ENCODE measurements around the gene PLCG2. TPM values are rescaled to one million over a fixed set of nuclear protein-coding genes. Genes with fewer than 3 reads are reported as not detected.

PLCG2 gene
- total RNA-seq, 1 donor from 2014 or later: 7.1 TPM

GRCh38 chr16:81910366-81910885 is 131.3 kb downstream of the PLCG2 start:
- Mint-ChIP-seq H3K27ac (no peak overlapping the region), H3K4me3 (ENCODE audit: low read depth) (no peak overlapping the region), H3K36me3 (ENCODE audit: low read depth) (no peaks in the 10 kb centered on the region), H3K9me3 (no peaks in the 10 kb centered on the region), H3K27me3 (ENCODE audit: low read depth) (no peaks in the 10 kb centered on the region), H3K4me1 (ENCODE audit: low read depth) (no peaks in the 10 kb centered on the region)
- DNase-seq (ENCODE audit: low spot score): no peak
- intact Hi-C loops (cut with micrococcal nuclease): no loop called here

- H3K4me3 Mint-ChIP-seq (ENCODE audit: low read depth): no peak overlapping the region
- intact Hi-C loops (cut with micrococcal nuclease): no loop called here
- no peak for DNase-seq (ENCODE audit: low spot score)
Observed at GRCh38 chr16:81912395-81912794, 133.3 kb downstream of the PLCG2 start.

GRCh38 chr16:81913222-81913621 is 134.1 kb downstream of the PLCG2 start:
- H3K4me1 Mint-ChIP-seq (ENCODE audit: low read depth): no peaks in the 10 kb centered on the region
- intact Hi-C loops (cut with micrococcal nuclease): no loop called here
- DNase-seq (ENCODE audit: low spot score): no peak
- no peaks in the 10 kb centered on the region for H3K36me3 Mint-ChIP-seq (ENCODE audit: low read depth)
- H3K27me3 Mint-ChIP-seq (ENCODE audit: low read depth): peaks cover 1% of the 10 kb centered on the region
- no peaks in the 10 kb centered on the region for H3K9me3 Mint-ChIP-seq
- no peak overlapping the region for H3K4me3 Mint-ChIP-seq (ENCODE audit: low read depth)
- no peak overlapping the region for H3K27ac Mint-ChIP-seq

More at GRCh38 chr16:81912395-81912794, 133.3 kb downstream of the PLCG2 start:
- H3K4me1 Mint-ChIP-seq (ENCODE audit: low read depth): no peaks in the 10 kb centered on the region
- H3K27me3 Mint-ChIP-seq (ENCODE audit: low read depth): no peaks in the 10 kb centered on the region
- H3K27ac Mint-ChIP-seq: no peak overlapping the region
- no peaks in the 10 kb centered on the region for H3K9me3 Mint-ChIP-seq
- H3K36me3 Mint-ChIP-seq (ENCODE audit: low read depth): no peaks in the 10 kb centered on the region

GRCh38 chr16:81917375-81917774 is 138.3 kb downstream of the PLCG2 start:
- H3K27me3 Mint-ChIP-seq (ENCODE audit: low read depth): peaks cover 1% of the 10 kb centered on the region
- no peak overlapping the region for H3K27ac Mint-ChIP-seq
- no peaks in the 10 kb centered on the region for H3K36me3 Mint-ChIP-seq (ENCODE audit: low read depth)
- no peaks in the 10 kb centered on the region for H3K4me1 Mint-ChIP-seq (ENCODE audit: low read depth)
- DNase-seq (ENCODE audit: low spot score): no peak
- no peaks in the 10 kb centered on the region for H3K9me3 Mint-ChIP-seq
- intact Hi-C loops (cut with micrococcal nuclease): no loop called here
- H3K4me3 Mint-ChIP-seq (ENCODE audit: low read depth): no peak overlapping the region

- Mint-ChIP-seq H3K4me1 (ENCODE audit: low read depth) (no peaks in the 10 kb centered on the region), H3K27ac (no peak overlapping the region), H3K9me3 (no peaks in the 10 kb centered on the region), H3K4me3 (ENCODE audit: low read depth) (no peak overlapping the region), H3K27me3 (ENCODE audit: low read depth) (peaks cover 1% of the 10 kb centered on the region), H3K36me3 (ENCODE audit: low read depth) (no peaks in the 10 kb centered on the region)
- intact Hi-C loops (cut with micrococcal nuclease): no loop called here
- DNase-seq (ENCODE audit: low spot score): no peak
Observed at GRCh38 chr16:81918927-81919326, 139.8 kb downstream of the PLCG2 start.

GRCh38 chr16:81920498-81920897 is 141.4 kb downstream of the PLCG2 start:
- Mint-ChIP-seq H3K9me3 (no peaks in the 10 kb centered on the region), H3K36me3 (ENCODE audit: low read depth) (no peaks in the 10 kb centered on the region), H3K4me1 (ENCODE audit: low read depth) (no peaks in the 10 kb centered on the region), H3K27me3 (ENCODE audit: low read depth) (peaks cover 1% of the 10 kb centered on the region), H3K27ac (no peak overlapping the region), H3K4me3 (ENCODE audit: low read depth) (no peak overlapping the region)
- intact Hi-C loops (cut with micrococcal nuclease): no loop called here
- DNase-seq (ENCODE audit: low spot score): no peak

GRCh38 chr16:81921085-81921814 is 142.2 kb downstream of the PLCG2 start:
- Mint-ChIP-seq H3K36me3 (ENCODE audit: low read depth) (no peaks in the 10 kb centered on the region), H3K4me3 (ENCODE audit: low read depth) (no peak overlapping the region), H3K27ac (no peak overlapping the region), H3K27me3 (ENCODE audit: low read depth) (peaks cover 1% of the 10 kb centered on the region), H3K4me1 (ENCODE audit: low read depth) (no peaks in the 10 kb centered on the region), H3K9me3 (no peaks in the 10 kb centered on the region)
- DNase-seq (ENCODE audit: low spot score): no peak
- intact Hi-C loops (cut with micrococcal nuclease): no loop called here

GRCh38 chr16:81921843-81922584 is 142.9 kb downstream of the PLCG2 start:
- intact Hi-C loops (cut with micrococcal nuclease): no loop called here
- H3K36me3 Mint-ChIP-seq (ENCODE audit: low read depth): no peaks in the 10 kb centered on the region
- no peak for DNase-seq (ENCODE audit: low spot score)

GRCh38 chr16:81923296-81923695 is 144.2 kb downstream of the PLCG2 start:
- no peak overlapping the region for H3K27ac Mint-ChIP-seq

More at GRCh38 chr16:81921843-81922584, 142.9 kb downstream of the PLCG2 start:
- Mint-ChIP-seq H3K27me3 (ENCODE audit: low read depth) (peaks cover 1% of the 10 kb centered on the region), H3K4me3 (ENCODE audit: low read depth) (no peak overlapping the region), H3K27ac (no peak overlapping the region), H3K9me3 (no peaks in the 10 kb centered on the region), H3K4me1 (ENCODE audit: low read depth) (no peaks in the 10 kb centered on the region)

GRCh38 chr16:81925016-81925415 is 145.9 kb downstream of the PLCG2 start:
- no peak overlapping the region for H3K4me3 Mint-ChIP-seq (ENCODE audit: low read depth)
- no peaks in the 10 kb centered on the region for H3K36me3 Mint-ChIP-seq (ENCODE audit: low read depth)
- H3K4me1 Mint-ChIP-seq (ENCODE audit: low read depth): peaks cover 5% of the 10 kb centered on the region
- H3K9me3 Mint-ChIP-seq: no peaks in the 10 kb centered on the region
- intact Hi-C loops (cut with micrococcal nuclease): no loop called here
- H3K27me3 Mint-ChIP-seq (ENCODE audit: low read depth): no peaks in the 10 kb centered on the region
- no peak overlapping the region for H3K27ac Mint-ChIP-seq
- no peak for DNase-seq (ENCODE audit: low spot score)

More at GRCh38 chr16:81923296-81923695, 144.2 kb downstream of the PLCG2 start:
- Mint-ChIP-seq H3K9me3 (no peaks in the 10 kb centered on the region), H3K36me3 (ENCODE audit: low read depth) (no peaks in the 10 kb centered on the region), H3K4me1 (ENCODE audit: low read depth) (no peaks in the 10 kb centered on the region), H3K4me3 (ENCODE audit: low read depth) (no peak overlapping the region), H3K27me3 (ENCODE audit: low read depth) (no peaks in the 10 kb centered on the region)
- no peak for DNase-seq (ENCODE audit: low spot score)
- intact Hi-C loops (cut with micrococcal nuclease): no loop called here

- H3K27ac Mint-ChIP-seq: no peak overlapping the region
- no peak overlapping the region for H3K4me3 Mint-ChIP-seq (ENCODE audit: low read depth)
- no peaks in the 10 kb centered on the region for H3K36me3 Mint-ChIP-seq (ENCODE audit: low read depth)
- peaks cover 5% of the 10 kb centered on the region for H3K4me1 Mint-ChIP-seq (ENCODE audit: low read depth)
- intact Hi-C loops (cut with micrococcal nuclease): no loop called here
- H3K27me3 Mint-ChIP-seq (ENCODE audit: low read depth): no peaks in the 10 kb centered on the region
- no peak for DNase-seq (ENCODE audit: low spot score)
- no peaks in the 10 kb centered on the region for H3K9me3 Mint-ChIP-seq
Observed at GRCh38 chr16:81926036-81926435, 146.9 kb downstream of the PLCG2 start.

- DNase-seq (ENCODE audit: low spot score): no peak
- no peak overlapping the region for H3K27ac Mint-ChIP-seq
- no peaks in the 10 kb centered on the region for H3K27me3 Mint-ChIP-seq (ENCODE audit: low read depth)
- no peak overlapping the region for H3K4me3 Mint-ChIP-seq (ENCODE audit: low read depth)
- H3K36me3 Mint-ChIP-seq (ENCODE audit: low read depth): no peaks in the 10 kb centered on the region
- H3K4me1 Mint-ChIP-seq (ENCODE audit: low read depth): peaks cover 5% of the 10 kb centered on the region
- no peaks in the 10 kb centered on the region for H3K9me3 Mint-ChIP-seq
- intact Hi-C loops (cut with micrococcal nuclease): no loop called here
Observed at GRCh38 chr16:81927561-81928185, 148.6 kb downstream of the PLCG2 start.
